GM21526 (cell line): ENCODE measurements around the gene JAK1.

Experiments used
- ATAC-seq: cut with Tn5 transposase; IDR thresholded peaks from one replicate; pipeline ENCODE4 v1.9.1; 2021; ENCODE audit warnings: moderate library complexity; ENCODE audit not compliant: unreplicated experiment, low FRiP score

JAK1 gene

DNA sequence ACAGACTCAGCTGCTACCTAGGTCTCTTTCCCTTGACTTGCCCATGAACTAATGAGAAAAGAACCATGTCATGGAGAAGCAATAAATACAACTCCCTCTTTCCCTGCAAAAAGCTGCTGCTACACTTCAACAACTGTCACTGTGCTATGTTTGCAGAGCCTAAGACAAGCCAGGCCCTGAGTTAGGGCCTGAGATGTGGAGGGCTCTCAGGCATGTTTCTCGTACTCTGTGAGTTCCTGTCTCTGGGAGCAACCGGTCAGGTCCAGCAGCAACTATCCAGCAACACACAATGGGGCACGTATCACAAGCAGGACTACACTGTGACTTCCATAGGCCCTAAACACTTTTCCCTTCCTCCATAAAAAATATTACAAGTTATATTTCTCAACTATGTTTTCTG is 91.7 kb downstream of the JAK1 start:
- no peak for ATAC-seq

- ATAC-seq, result no peak
Observed at GRCh38 chr1:64873576-64873975, 92.8 kb downstream of the JAK1 start.

DNA sequence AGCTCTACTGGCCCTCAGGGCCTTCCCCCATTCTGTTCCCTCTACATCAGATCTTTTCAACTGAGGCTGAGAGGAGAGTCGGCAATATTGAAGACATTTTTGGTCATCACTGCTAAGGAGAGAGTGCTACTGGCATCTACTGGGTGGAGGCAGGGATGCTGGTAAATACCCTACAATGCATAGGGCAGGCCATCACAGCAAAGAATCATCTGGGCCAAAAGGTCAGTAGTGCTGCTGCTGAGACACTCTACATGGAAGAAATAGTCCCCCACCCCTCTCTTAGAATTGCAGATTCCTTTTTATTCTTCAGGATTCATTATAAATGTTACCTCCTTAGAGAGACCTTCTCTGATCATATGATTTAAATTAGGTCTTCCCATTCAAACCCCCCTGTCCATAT is 94.3 kb downstream of the JAK1 start:
- ATAC-seq, result no peak

GRCh38 chr1:64871256-64871655 is 95.1 kb downstream of the JAK1 start:
- ATAC-seq, result no peak

DNA sequence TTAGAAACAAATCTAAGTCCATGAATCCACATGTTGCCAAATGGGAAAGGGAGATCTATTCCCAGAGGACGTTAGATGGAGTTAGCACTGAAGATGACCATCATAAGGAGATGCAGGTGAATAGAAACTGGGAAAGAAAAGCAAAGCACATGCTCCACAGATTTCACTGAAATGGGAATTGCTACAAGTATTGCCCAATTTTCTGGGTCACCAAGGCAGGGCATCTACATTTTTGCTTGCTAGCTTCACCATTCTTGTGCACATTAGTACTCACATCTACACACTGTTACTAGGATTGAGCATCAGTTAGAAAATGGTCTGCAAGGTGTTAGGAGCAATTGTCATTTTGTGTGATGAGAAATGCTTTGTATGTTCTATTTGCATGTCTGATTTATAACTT is 99.1 kb downstream of the JAK1 start:
- no peak for ATAC-seq

- no peak for ATAC-seq
Observed at GRCh38 chr1:64866689-64867088, 99.7 kb downstream of the JAK1 start.

GRCh38 chr1:64865105-64865757 is 101.1 kb downstream of the JAK1 start:
- ATAC-seq, result no peak

GRCh38 chr1:64864018-64864940 is 102.1 kb downstream of the JAK1 start:
- peak; percentile 99 for ATAC-seq

DNA sequence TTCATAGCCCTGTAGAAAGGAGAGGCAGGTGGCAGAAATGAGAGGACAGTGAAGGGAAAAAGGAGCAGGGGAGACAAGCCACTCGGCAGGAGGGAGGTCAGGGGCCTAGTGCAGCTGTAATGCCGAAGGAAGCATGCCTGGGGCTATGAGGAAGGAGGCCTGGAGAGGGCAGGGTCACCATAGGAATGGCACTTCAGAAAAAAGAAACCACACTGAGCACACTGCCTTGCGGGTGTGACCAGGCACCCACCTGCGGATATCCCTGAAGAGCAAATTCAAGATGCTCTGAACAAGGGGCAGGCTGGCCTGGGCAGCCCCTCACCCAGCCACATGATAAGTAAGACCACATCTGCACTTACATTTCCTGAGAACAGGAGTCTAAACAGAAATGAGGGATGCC is 104.7 kb downstream of the JAK1 start:
- no peak for ATAC-seq

DNA sequence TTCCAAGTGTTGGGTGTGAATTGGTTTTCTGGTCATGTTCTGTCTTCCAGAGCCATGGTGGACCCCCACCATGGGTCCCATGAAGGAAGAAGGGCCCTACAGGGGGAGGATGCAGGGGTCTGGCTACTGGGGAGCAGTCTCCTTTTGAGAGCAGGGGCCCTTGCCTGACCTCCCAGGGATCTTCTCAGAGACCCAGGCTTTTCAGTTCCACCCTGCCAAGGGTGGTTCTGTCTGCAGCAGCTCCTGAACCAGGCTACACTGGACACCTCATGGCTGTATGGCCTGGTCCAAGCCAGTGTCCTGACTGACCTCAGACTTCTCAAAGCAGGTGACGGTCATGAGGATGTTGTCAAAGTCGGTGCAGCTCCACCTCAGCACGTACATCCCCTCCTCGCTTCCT is 109.0 kb downstream of the JAK1 start:
- ATAC-seq, result no peak

- no peak for ATAC-seq
Observed at GRCh38 chr1:64856553-64856952, 109.8 kb downstream of the JAK1 start.

DNA sequence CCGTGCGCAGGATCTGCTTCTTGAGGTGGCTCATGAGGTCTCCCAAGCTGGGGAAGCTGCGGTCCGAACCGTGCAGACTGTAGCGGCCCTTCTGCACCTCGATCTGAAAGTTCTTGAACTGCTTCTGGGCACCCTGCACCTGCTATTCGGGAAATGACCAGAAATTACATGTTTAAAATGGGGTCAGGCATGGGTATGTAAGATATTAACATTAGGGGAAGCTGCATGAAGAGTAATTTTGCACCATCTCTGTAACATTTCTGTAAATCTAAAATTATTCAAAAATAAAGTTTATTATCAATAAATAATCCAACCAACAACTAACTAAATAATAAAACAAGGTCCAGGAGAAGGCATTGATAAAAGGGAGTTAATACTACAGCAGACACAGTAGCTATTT is 110.8 kb downstream of the JAK1 start:
- no peak for ATAC-seq

DNA sequence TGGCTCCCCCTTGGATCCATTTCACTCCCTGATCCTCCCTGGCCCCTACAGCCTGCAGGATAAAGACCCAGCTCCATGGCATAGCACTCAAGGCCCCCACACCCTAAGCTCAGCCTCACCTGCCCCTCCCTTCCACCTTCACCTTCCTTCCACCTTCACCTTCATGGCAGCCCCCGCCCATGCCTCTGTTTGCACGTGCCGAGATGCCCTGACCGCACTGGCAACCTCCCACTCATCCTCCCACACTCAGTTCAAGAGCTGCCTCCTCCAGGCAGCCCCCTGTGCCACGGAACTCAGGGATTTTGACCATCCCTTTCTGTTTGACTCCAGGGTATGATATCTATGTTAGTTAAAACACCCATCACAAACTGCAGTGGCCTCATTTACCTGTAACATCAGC is 111.7 kb downstream of the JAK1 start:
- no peak for ATAC-seq

- ATAC-seq, result no peak
Observed at GRCh38 chr1:64851664-64852063, 114.7 kb downstream of the JAK1 start.

- no peak for ATAC-seq
Observed at GRCh38 chr1:64850846-64851245, 115.5 kb downstream of the JAK1 start.

DNA sequence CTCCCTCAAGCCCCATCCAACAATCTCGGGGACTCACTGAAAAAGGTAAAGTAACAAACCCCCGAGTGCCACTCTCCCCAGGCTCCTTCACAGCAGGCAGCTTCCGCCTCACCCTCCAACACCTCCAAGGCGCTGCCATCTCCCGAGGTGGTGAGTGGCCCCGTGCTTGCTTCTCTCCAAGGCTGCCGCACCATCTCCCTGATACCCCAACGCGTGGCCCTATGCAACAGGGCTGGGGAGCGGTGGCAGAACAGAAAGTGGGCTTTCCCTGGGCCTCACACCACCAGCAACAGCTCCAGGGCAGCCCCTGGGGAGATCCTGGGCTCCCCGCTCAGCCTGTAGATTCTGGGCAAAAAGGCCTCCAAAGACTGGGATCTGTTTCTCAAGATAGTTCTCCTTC is 116.4 kb downstream of the JAK1 start:
- no peak for ATAC-seq

- ATAC-seq, result no peak
Observed at GRCh38 chr1:64848803-64849202, 117.5 kb downstream of the JAK1 start.

DNA sequence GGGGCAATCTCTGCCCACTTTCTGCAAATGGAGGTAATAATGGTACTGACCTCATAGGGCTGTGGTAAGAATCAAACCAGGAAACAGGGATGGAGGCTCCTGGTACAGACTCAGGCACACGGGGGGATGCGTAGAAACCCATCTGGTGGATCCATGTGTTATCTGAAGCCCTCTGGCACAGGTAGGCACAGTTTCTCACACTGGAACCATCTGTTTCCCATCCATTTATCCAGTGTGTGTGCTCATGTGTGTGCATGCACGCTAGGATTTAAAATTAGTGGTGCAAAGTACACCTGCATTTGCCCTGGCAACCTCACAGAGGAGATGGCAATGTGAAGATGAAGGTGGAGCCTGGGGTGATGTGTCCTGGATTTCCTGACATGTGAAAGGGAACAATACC is 118.2 kb downstream of the JAK1 start:
- ATAC-seq, result no peak

- ATAC-seq, result no peak
Observed at GRCh38 chr1:64847666-64848065, 118.7 kb downstream of the JAK1 start.

DNA sequence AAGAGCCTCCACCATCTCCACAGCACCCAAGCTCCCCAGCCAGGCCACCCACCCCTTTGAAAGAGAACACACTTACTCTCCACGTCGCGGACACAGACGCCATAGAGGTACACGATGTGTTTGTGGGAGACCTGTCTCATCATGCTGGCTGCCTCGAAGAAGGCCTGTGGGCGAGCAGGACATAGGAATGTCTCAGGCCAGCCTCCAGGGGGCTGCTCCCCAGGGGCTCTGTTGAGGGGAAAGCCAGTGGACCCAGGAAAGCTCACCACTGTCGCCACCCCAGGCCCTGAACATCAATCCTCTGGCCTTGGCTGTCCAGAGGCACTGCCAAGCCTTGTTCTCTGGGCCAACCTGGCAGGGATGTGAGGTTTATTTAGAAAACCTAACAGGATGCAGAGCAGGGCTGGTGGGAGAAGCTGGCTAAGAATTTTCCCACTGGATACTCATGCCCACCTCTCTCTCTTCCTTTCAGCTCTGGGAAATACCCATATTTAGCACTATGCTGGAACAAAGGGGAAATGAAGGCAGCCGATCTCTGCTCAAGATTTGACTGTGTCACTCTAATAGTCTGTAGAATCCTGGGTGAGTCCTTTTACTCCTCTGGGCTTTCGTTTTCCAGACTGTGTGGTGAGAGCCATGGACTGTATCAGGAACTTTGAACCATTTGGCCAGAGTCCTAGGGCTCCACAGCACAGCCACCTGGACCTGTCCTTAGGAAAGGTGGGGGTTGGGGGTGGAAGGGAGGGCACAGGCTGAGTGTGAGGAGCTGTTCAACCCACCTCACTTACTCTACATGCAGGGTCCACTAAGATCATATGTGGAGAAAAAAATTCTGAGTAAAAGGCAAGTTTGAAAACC is 119.5 kb downstream of the JAK1 start:
- no peak for ATAC-seq

DNA sequence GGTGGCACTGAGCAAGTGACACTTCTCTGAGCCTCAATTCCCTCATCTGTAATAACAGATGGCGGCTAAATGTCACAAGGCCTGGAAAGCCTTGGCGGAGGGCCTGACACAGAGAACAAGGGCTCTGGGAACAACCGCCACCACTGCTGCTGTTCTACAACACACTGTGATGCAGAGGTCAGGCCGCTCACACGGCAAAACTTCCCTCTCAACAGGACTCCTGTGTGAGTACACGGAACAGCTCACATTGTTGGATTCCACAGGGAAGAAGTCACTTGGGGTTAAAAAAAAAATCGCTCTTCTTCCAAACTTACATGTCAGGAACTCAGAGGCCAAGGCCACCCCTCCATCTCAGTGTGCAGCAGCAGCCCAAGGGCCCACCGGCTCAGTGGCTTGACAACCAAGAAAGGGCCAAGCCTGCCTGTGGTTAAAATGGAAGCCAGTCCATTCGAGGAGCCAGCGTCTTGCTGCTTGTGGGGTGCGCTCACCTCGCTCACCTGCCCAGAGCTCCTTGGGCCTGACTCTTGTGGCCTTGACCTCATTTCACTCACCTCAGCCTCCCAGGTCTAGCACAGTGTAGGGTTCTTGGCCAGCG is 120.4 kb downstream of the JAK1 start:
- ATAC-seq, result no peak
